ENCODE data around the gene CNPY1.

DNA sequence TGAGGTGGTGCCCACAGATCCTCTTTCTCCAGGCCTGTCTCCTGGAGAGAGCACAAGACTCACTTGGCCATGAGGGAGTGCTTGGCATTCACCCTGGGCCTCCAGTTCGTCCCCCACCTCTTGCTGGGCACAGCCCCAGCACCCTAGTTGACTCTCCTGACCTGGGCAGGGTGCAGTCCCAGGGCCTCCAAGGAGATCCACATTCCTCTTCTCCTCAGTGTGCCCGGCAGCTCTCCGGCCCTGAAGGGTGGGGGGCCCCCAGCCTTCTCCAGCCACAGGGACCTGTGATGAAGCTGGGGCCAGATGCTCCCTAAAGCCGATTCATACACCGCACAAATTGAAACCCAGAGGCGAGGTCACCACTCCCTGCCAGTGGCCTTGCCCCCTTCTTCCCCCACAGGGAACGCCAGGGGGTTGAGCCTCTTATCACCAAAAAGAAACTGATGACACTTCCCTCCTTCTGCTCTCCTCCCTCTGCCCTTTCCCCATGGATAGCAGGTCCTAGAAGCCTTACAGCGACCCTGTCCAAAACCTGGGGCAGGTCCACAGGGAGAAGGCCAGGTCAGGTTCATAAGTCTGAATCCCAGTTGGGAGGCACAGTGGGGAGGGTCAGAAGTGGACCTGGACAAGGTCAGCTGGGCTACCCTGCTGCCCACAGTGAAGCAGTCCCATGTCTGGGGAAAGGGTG lies 85.3 kb downstream of the CNPY1 start:
- TF ChIP-seq POLR2A (IDR thresholded peaks at IDR 0.05; ENCODE audit: low read length) (no peak), GATA1 (IDR thresholded peaks at IDR 0.05; ENCODE audit: low read depth, low read length) (no peak)

All from erythroblast (primary cell).